Liver (tissue), 9 donors: ENCODE data around the gene TUBGCP6. TPM values are rescaled to one million over a fixed set of nuclear protein-coding genes. Genes with fewer than 3 reads are reported as not detected.

ENCODE experiments used
- DNase-seq: peaks from one replicate; pipeline ENCODE4 v3.0.0-alpha.2; 2017; ENCODE audit warnings: low spot score
- H3K27ac ChIP-seq, 2 donors: one replicate each; pipeline ENCODE4 v1.7.0; 2013; ENCODE audit warnings: inconsistent platforms in 2 of 2, low read length in 2 of 2, control low read depth in 1 of 2, low read depth in 1 of 2, mild to moderate bottlenecking in 1 of 2
- H3K27me3 ChIP-seq, 4 donors: one replicate each; pipeline versions ENCODE4 v1.6.1 to v1.7.0; 2013; ENCODE audit warnings: low read length in 3 of 4, inconsistent platforms in 1 of 4, mild to moderate bottlenecking in 1 of 4, moderate library complexity in 1 of 4; ENCODE audit not compliant: control insufficient read depth in 4 of 4, insufficient read depth in 4 of 4
- H3K36me3 ChIP-seq, 4 donors: one replicate each; pipeline versions ENCODE4 v1.6.1 to v1.7.0; 2013; ENCODE audit warnings: low read length in 3 of 4, mild to moderate bottlenecking in 3 of 4, low read depth in 1 of 4, moderate library complexity in 1 of 4; ENCODE audit not compliant: control insufficient read depth in 4 of 4, insufficient read depth in 3 of 4
- H3K4me1 ChIP-seq, 4 donors: one replicate each; pipeline versions ENCODE4 v1.6.1 to v1.7.0; 2013; ENCODE audit warnings: low read length in 3 of 4, mild to moderate bottlenecking in 3 of 4, moderate library complexity in 1 of 4; ENCODE audit not compliant: control insufficient read depth in 4 of 4, insufficient read depth in 4 of 4
- H3K4me3 ChIP-seq, 3 donors: one replicate each; pipeline versions ENCODE4 v1.6.1 to v1.7.0; 2013; ENCODE audit warnings: low read length in 3 of 3, control low read depth in 1 of 3, low read depth in 1 of 3, mild to moderate bottlenecking in 1 of 3
- H3K9ac ChIP-seq, 2 donors: one replicate each; pipeline ENCODE4 v1.7.0; 2013; ENCODE audit warnings: low read length in 2 of 2, mild to moderate bottlenecking in 2 of 2, moderate library complexity in 2 of 2, control low read depth in 1 of 2, low read depth in 1 of 2
- H3K9me3 ChIP-seq, 4 donors: one replicate each; pipeline versions ENCODE4 v1.6.1 to v1.7.0; 2013; ENCODE audit warnings: low read length in 3 of 4; ENCODE audit not compliant: control insufficient read depth in 4 of 4
- EGR1 ChIP-seq, 2 donors: IDR thresholded peaks; 2 replicates each; pipeline ENCODE4 v1.6.1; 2016 to 2018; ENCODE audit warnings: antibody characterized with exemption in 2 of 2, low read depth in 2 of 2
- FOXA1 ChIP-seq: IDR thresholded peaks from 2 replicates; pipeline ENCODE4 v1.6.1; 2016; ENCODE audit warnings: antibody characterized with exemption
- FOXA2 ChIP-seq: IDR thresholded peaks from 2 replicates; pipeline ENCODE4 v1.6.1; 2016; ENCODE audit warnings: antibody characterized with exemption
- GABPA ChIP-seq, 2 donors: IDR thresholded peaks in 1 of 2; conservative IDR thresholded peaks in 1 of 2; 2 replicates each; pipeline ENCODE4 v1.6.1; 2016; ENCODE audit warnings: antibody characterized with exemption in 2 of 2, mild to moderate bottlenecking in 1 of 2, moderate library complexity in 1 of 2
- HNF4A ChIP-seq, 2 donors: conservative IDR thresholded peaks; 2 replicates each; pipeline ENCODE4 v1.6.1; 2016; ENCODE audit warnings: antibody characterized with exemption in 2 of 2, mild to moderate bottlenecking in 2 of 2
- HNF4G ChIP-seq: IDR thresholded peaks from 2 replicates; pipeline ENCODE4 v1.6.1; 2016; ENCODE audit warnings: antibody characterized with exemption
- JUND ChIP-seq, 2 donors: IDR thresholded peaks; 2 replicates each; pipeline ENCODE4 v1.6.1; 2016; ENCODE audit warnings: antibody characterized with exemption in 2 of 2
- NR2F2 ChIP-seq: IDR thresholded peaks from 2 replicates; pipeline ENCODE4 v1.6.1; 2016; ENCODE audit warnings: antibody characterized with exemption
- RAD21 ChIP-seq, 2 donors: IDR thresholded peaks; 2 replicates each; pipeline ENCODE4 v1.6.1; 2016; ENCODE audit warnings: antibody characterized with exemption in 2 of 2, mild to moderate bottlenecking in 2 of 2
- REST ChIP-seq: IDR thresholded peaks from 2 replicates; pipeline ENCODE4 v1.6.1; 2016; ENCODE audit warnings: antibody characterized with exemption, mild to moderate bottlenecking
- RXRA ChIP-seq, 2 donors: IDR thresholded peaks; 2 replicates each; pipeline ENCODE4 v1.6.1; 2017 to 2018; ENCODE audit warnings: antibody characterized with exemption in 2 of 2, mild to moderate bottlenecking in 1 of 2
- SP1 ChIP-seq: IDR thresholded peaks from 2 replicates; pipeline ENCODE4 v1.6.1; 2018; ENCODE audit warnings: antibody characterized with exemption, mild to moderate bottlenecking
- TAF1 ChIP-seq: conservative IDR thresholded peaks from 2 replicates; pipeline ENCODE4 v1.6.1; 2016; ENCODE audit warnings: antibody characterized with exemption, mild to moderate bottlenecking
- YY1 ChIP-seq: IDR thresholded peaks from 2 replicates; pipeline ENCODE4 v1.6.1; 2016; ENCODE audit warnings: antibody characterized with exemption, mild to moderate bottlenecking
- WGBS: extraction: QIAGEN DNeasy Blood & Tissue Kit; methylation state at CpG from one replicate; pipeline ENCODE4 v1.1.7; 2013; 5-methylcytosine and 5-hydroxymethylcytosine counted together
- polyA plus RNA-seq, 2 donors: library from polyadenylated mRNA; stranded (reverse) in 1 of 2; unstranded in 1 of 2; fragments of 200-250 nt in 1 of 2; fragments of >200 nt in 1 of 2; fragmentation: Nextera tagmentation in 1 of 2; extraction: Ambion mirVana in 1 of 2; gene quantifications; one replicate each; pipeline versions ENCODE4 v1.2.1 to v1.2.3, GENCODE V29; 2013 to 2015
- total RNA-seq, 2 donors: library from RNA; depleted of rRNA; stranded (reverse); fragments of >200 nt; gene quantifications; one replicate each; pipeline ENCODE4 v1.2.3, GENCODE V29; 2014
- TF ChIP-seq, protein P1 (sequence below): IDR thresholded peaks from 2 replicates; pipeline ENCODE4 v1.6.1; 2016; ENCODE audit warnings: antibody characterized with exemption
- TF ChIP-seq, protein P2 (sequence below): IDR thresholded peaks from 2 replicates; pipeline ENCODE4 v1.6.1; 2016; ENCODE audit warnings: antibody characterized with exemption
- TF ChIP-seq, protein P3 (sequence below): IDR thresholded peaks from 2 replicates; pipeline ENCODE4 v1.6.1; 2016; ENCODE audit warnings: antibody characterized with exemption
- TF ChIP-seq, protein P4 (sequence below): fragments of 150-350 bp; IDR thresholded peaks from 2 replicates; pipeline ENCODE4 v1.5.1; 2017; ENCODE audit warnings: improper control_type of control experiment, low read depth, low read length; ENCODE audit not compliant: missing input control
- donor health status: healthy.
- donor health status: healthy.
- donor health status: healthy.
- donor health status: healthy.
- donor health status: healthy.

Gene TUBGCP6
- total and polyA plus RNA-seq, 4 donors = 9.3 to 31.7 (median 16.4) TPM

- TF ChIP-seq REST = no peak
- no peak for TF ChIP-seq FOXA2
- TF ChIP-seq, protein P1, sequence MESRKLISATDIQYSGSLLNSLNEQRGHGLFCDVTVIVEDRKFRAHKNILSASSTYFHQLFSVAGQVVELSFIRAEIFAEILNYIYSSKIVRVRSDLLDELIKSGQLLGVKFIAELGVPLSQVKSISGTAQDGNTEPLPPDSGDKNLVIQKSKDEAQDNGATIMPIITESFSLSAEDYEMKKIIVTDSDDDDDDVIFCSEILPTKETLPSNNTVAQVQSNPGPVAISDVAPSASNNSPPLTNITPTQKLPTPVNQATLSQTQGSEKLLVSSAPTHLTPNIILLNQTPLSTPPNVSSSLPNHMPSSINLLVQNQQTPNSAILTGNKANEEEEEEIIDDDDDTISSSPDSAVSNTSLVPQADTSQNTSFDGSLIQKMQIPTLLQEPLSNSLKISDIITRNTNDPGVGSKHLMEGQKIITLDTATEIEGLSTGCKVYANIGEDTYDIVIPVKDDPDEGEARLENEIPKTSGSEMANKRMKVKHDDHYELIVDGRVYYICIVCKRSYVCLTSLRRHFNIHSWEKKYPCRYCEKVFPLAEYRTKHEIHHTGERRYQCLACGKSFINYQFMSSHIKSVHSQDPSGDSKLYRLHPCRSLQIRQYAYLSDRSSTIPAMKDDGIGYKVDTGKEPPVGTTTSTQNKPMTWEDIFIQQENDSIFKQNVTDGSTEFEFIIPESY = no peak
- TF ChIP-seq NR2F2 = no peak
- TF ChIP-seq FOXA1 = no peak
- no peak for TF ChIP-seq YY1
- TF ChIP-seq, protein P2, sequence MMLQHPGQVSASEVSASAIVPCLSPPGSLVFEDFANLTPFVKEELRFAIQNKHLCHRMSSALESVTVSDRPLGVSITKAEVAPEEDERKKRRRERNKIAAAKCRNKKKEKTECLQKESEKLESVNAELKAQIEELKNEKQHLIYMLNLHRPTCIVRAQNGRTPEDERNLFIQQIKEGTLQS = no peak
- no peak for TF ChIP-seq SP1
These were observed 48.6 kb downstream of the TUBGCP6 start (continued) for GRCh38 chr22:50196256-50196655.

GRCh38 chr22:50194037-50194805, 50.6 kb downstream of the TUBGCP6 start:
- H3K9ac ChIP-seq = no peak overlapping the region
- DNase-seq = no peak
- H3K9me3 ChIP-seq = no peaks in the 10 kb centered on the region
- H3K4me3 ChIP-seq = no peak overlapping the region
- peaks cover 0 to 33% (median 1%) of the 10 kb centered on the region in 4 donors for H3K36me3 ChIP-seq
- WGBS = 90% methylated on average over 44 of the region's 44 CpGs
- H3K27ac ChIP-seq = peak overlapping the region; percentile 55 to 73
- no peaks in the 10 kb centered on the region for H3K27me3 ChIP-seq
- peaks cover 20 to 83% (median 56%) of the 10 kb centered on the region in 4 donors for H3K4me1 ChIP-seq
- TF ChIP-seq, protein P3, sequence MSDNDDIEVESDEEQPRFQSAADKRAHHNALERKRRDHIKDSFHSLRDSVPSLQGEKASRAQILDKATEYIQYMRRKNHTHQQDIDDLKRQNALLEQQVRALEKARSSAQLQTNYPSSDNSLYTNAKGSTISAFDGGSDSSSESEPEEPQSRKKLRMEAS = no peak
- TF ChIP-seq, protein P4, sequence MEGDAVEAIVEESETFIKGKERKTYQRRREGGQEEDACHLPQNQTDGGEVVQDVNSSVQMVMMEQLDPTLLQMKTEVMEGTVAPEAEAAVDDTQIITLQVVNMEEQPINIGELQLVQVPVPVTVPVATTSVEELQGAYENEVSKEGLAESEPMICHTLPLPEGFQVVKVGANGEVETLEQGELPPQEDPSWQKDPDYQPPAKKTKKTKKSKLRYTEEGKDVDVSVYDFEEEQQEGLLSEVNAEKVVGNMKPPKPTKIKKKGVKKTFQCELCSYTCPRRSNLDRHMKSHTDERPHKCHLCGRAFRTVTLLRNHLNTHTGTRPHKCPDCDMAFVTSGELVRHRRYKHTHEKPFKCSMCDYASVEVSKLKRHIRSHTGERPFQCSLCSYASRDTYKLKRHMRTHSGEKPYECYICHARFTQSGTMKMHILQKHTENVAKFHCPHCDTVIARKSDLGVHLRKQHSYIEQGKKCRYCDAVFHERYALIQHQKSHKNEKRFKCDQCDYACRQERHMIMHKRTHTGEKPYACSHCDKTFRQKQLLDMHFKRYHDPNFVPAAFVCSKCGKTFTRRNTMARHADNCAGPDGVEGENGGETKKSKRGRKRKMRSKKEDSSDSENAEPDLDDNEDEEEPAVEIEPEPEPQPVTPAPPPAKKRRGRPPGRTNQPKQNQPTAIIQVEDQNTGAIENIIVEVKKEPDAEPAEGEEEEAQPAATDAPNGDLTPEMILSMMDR = no peak
- TF ChIP-seq HNF4A (conservative IDR thresholded peaks at IDR 0.05) (no peak), HNF4G (no peak), YY1 (no peak), SP1 (no peak), REST (no peak), NR2F2 (no peak), TAF1 (no peak), JUND (IDR thresholded peaks at IDR 0.05) (no peak), GABPA (IDR thresholded peaks at IDR 0.05 in 1 of 2, conservative IDR thresholded peaks at IDR 0.05 in 1 of 2) (no peak), EGR1 (IDR thresholded peaks at IDR 0.05; ENCODE audit: low read depth in 2 of 2) (no peak), FOXA2 (no peak), FOXA1 (no peak), RXRA (IDR thresholded peaks at IDR 0.05) (no peak), RAD21 (IDR thresholded peaks at IDR 0.05) (no peak)
- TF ChIP-seq, protein P1 = no peak
